Motor neuron (in vitro differentiated cells): ENCODE measurements around the gene SIRPD. TPM values are rescaled to one million over a fixed set of nuclear protein-coding genes. Genes with fewer than 3 reads are reported as not detected.
A peak's percentile ranks its signal among the peaks of the same experiment; 100 is the strongest.

Experiments used
- ATAC-seq, 8 experiments: fragments of 200-7000 bp; cut with Tn5 transposase; replicated peaks in 6 of 8; 2 replicates each; pipeline ENCODE4 v1.8.0; 2021; ENCODE audit warnings: mild to moderate bottlenecking in 8 of 8, moderate library complexity in 8 of 8
- H3K27ac ChIP-seq, 2 donors: fragments of 250-450 bp; sonication (Bioruptor Pico); 2 replicates each; pipeline ENCODE4 v1.9.0; 2021; ENCODE audit warnings: antibody characterized with exemption in 2 of 2, mild to moderate bottlenecking in 2 of 2, moderate library complexity in 1 of 2
- H3K4me1 ChIP-seq, 2 donors: fragments of 250-450 bp; sonication (Bioruptor Pico); replicated peaks in 1 of 2; 2 replicates each; pipeline ENCODE4 v1.6.1; 2021; ENCODE audit warnings: antibody characterized with exemption in 2 of 2, mild to moderate bottlenecking in 2 of 2, moderate library complexity in 1 of 2
- H3K4me3 ChIP-seq, 5 donors: fragments of 250-450 bp; sonication (Bioruptor Pico); 2 replicates each; pipeline ENCODE4 v1.9.0; 2021; ENCODE audit warnings: antibody characterized with exemption in 5 of 5, mild to moderate bottlenecking in 5 of 5, moderate library complexity in 4 of 5
- WGBS, 10 experiments: fragments of 450-650 bp; shearing (Covaris generic); methylation state at CpG; one replicate each; pipeline ENCODE4 v1.0.0; 2022; 5-methylcytosine and 5-hydroxymethylcytosine counted together
- in situ Hi-C, 9 experiments: fragments of 400-800 bp; cut with MboI; loops; one replicate each; pipeline ENCODE4 v1.15.0; 2021; ENCODE audit warnings: low sequenced_read_pairs in 9 of 9, low pct_unique_long_range_greater_than_20kb in 2 of 9; ENCODE audit not compliant: unreplicated experiment in 9 of 9
- total RNA-seq, 8 experiments: library from RNA; unstranded; fragments of 300-600 nt; gene quantifications; 2 replicates each; pipeline versions ENCODE4 v1.2.3 to v1.2.4, GENCODE V29; 2022

The SIRPD gene
- total RNA-seq, 8 experiments from 2014 or later: 0.13 to 0.28 (median 0.17) TPM; not detected in 4

GRCh38 chr20:1567392-1568162 lies 10.1 kb upstream of the SIRPD start:
- 17 to 100% (median 79%) methylated on average over 1 to 6 of the region's 6 CpGs; no CpG with 5 or more reads in 1 of the 10 experiments for WGBS, 10 experiments
- Histone ChIP-seq H3K27ac (no peak overlapping the region), H3K4me1 (no peaks in the 10 kb centered on the region), H3K4me3 (no peak overlapping the region)
- no peak for ATAC-seq
- in situ Hi-C loops: no loop called here

- ATAC-seq: no peak
- 0 to 100% (median 50%) methylated on average over 1 of the region's 2 CpGs; no CpG with 5 or more reads in 5 of the 10 experiments for WGBS, 10 experiments
These were observed 9.2 kb upstream of the SIRPD start for GRCh38 chr20:1566701-1567100.

GRCh38 chr20:1565461-1565860 lies 8.0 kb upstream of the SIRPD start:
- 17 to 100% (median 60%) methylated on average over 1 of the region's 2 CpGs; no CpG with 5 or more reads in 5 of the 10 experiments for WGBS, 10 experiments

More at GRCh38 chr20:1566701-1567100, 9.2 kb upstream of the SIRPD start:
- Histone ChIP-seq H3K27ac (no peak overlapping the region), H3K4me1 (no peaks in the 10 kb centered on the region), H3K4me3 (no peak overlapping the region)
- in situ Hi-C loops: no loop called here

GRCh38 chr20:1563598-1563997 lies 6.1 kb upstream of the SIRPD start:
- Histone ChIP-seq H3K4me1 (no peaks in the 10 kb centered on the region), H3K4me3 (no peak overlapping the region), H3K27ac (no peak overlapping the region)
- in situ Hi-C loops: no loop called here
- WGBS, 10 experiments: 0 to 90% (median 49%) methylated on average over 1 to 2 of the region's 2 CpGs
- ATAC-seq: no peak

More at GRCh38 chr20:1565461-1565860, 8.0 kb upstream of the SIRPD start:
- in situ Hi-C loops: no loop called here
- no peak overlapping the region for H3K27ac ChIP-seq
- no peaks in the 10 kb centered on the region for H3K4me1 ChIP-seq
- H3K4me3 ChIP-seq: no peak overlapping the region
- no peak for ATAC-seq

- in situ Hi-C loops: no loop called here
- ATAC-seq: no peak
- H3K27ac ChIP-seq: no peak overlapping the region
- H3K4me3 ChIP-seq: no peak overlapping the region
- H3K4me1 ChIP-seq: no peaks in the 10 kb centered on the region
- 0 to 87% (median 42%) methylated on average over 1 to 2 of the region's 2 CpGs; no CpG with 5 or more reads in 2 of the 10 experiments for WGBS, 10 experiments
These were observed 5.1 kb upstream of the SIRPD start for GRCh38 chr20:1562622-1563021.

- no peaks in the 10 kb centered on the region for H3K4me1 ChIP-seq
- in situ Hi-C loops: no loop called here
- no peak for ATAC-seq
- WGBS, 10 experiments: 0 to 70% (median 39%) methylated on average over 1 to 2 of the region's 2 CpGs; no CpG with 5 or more reads in 2 of the 10 experiments
- no peak overlapping the region for H3K27ac ChIP-seq
- H3K4me3 ChIP-seq: no peak overlapping the region
These were observed 3.8 kb upstream of the SIRPD start for GRCh38 chr20:1561350-1561749.

GRCh38 chr20:1555952-1556351 lies 1.6 kb downstream of the SIRPD start:
- in situ Hi-C loops: no loop called here
- Histone ChIP-seq H3K4me1 (no peaks in the 10 kb centered on the region), H3K27ac (no peak overlapping the region), H3K4me3 (no peak overlapping the region)
- ATAC-seq: no peak

- Histone ChIP-seq H3K27ac (no peak overlapping the region), H3K4me1 (no peaks in the 10 kb centered on the region), H3K4me3 (no peak overlapping the region)
- in situ Hi-C loops: no loop called here
- peak in 1 of 8 experiments; percentile 54 for ATAC-seq
- 0 to 100% (median 71%) methylated on average over 1 of the region's 1 CpG; no CpG with 5 or more reads in 3 of the 10 experiments for WGBS, 10 experiments
These were observed 17.6 kb downstream of the SIRPD start for GRCh38 chr20:1539816-1540419.

- Histone ChIP-seq H3K4me3 (no peak overlapping the region), H3K4me1 (no peaks in the 10 kb centered on the region), H3K27ac (no peak overlapping the region)
- in situ Hi-C loops: no loop called here
- ATAC-seq: no peak
These were observed 18.9 kb downstream of the SIRPD start for GRCh38 chr20:1538655-1539054.

- H3K4me1 ChIP-seq: no peaks in the 10 kb centered on the region
- in situ Hi-C loops: no loop called here
- no peak for ATAC-seq
- H3K27ac ChIP-seq: no peak overlapping the region
- 14 to 75% (median 50%) methylated on average over 1 to 3 of the region's 4 CpGs; no CpG with 5 or more reads in 3 of the 10 experiments for WGBS, 10 experiments
- H3K4me3 ChIP-seq: no peak overlapping the region
These were observed 19.8 kb downstream of the SIRPD start for GRCh38 chr20:1537731-1538058.

GRCh38 chr20:1536893-1537730 lies 20.4 kb downstream of the SIRPD start:
- H3K4me1 ChIP-seq: no peaks in the 10 kb centered on the region
- no peak for ATAC-seq
- 0 to 84% (median 60%) methylated on average over 1 to 11 of the region's 11 CpGs; no CpG with 5 or more reads in 3 of the 10 experiments for WGBS, 10 experiments
- no peak overlapping the region for H3K4me3 ChIP-seq
- H3K27ac ChIP-seq: no peak overlapping the region
- in situ Hi-C loops: no loop called here

GRCh38 chr20:1535420-1536175 lies 21.9 kb downstream of the SIRPD start:
- ATAC-seq: no peak
- in situ Hi-C loops: no loop called here
- Histone ChIP-seq H3K4me1 (no peaks in the 10 kb centered on the region), H3K4me3 (no peak overlapping the region), H3K27ac (no peak overlapping the region)
- 0 to 100% (median 76%) methylated on average over 2 to 5 of the region's 5 CpGs; no CpG with 5 or more reads in 1 of the 10 experiments for whole genome bisulfite sequencing, 10 experiments

- Histone ChIP-seq H3K4me1 (no peaks in the 10 kb centered on the region), H3K27ac (no peak overlapping the region), H3K4me3 (no peak overlapping the region)
- WGBS, 10 experiments: 15 to 88% (median 68%) methylated on average over 1 to 5 of the region's 5 CpGs
- ATAC-seq: no peak
- in situ Hi-C loops: no loop called here
These were observed 23.0 kb downstream of the SIRPD start for GRCh38 chr20:1534526-1534925.
